K562 (cell line): Measurements from ENCODE around the gene LRP3. TPM values are rescaled to one million over a fixed set of nuclear protein-coding genes. Genes with fewer than 3 reads are reported as not detected.

Experiments
- HMG20A ChIP-seq: fragments of 450-650 bp; formaldehyde crosslinking; conservative IDR thresholded peaks from 2 replicates; pipeline ENCODE4 v1.4.0; 2020; ENCODE audit warnings: mild to moderate bottlenecking, mixed read lengths
- KAT7 ChIP-seq: sonication (generic); formaldehyde crosslinking; IDR thresholded peaks from 2 replicates; pipeline ENCODE4 v1.8.0; 2022; ENCODE audit warnings: missing genetic modification reagents, mild to moderate bottlenecking, borderline replicate concordance
- SIRT6 ChIP-seq: IDR thresholded peaks from one replicate; pipeline ENCODE4 v1.6.1; 2012; ENCODE audit warnings: low read depth, mild to moderate bottlenecking, control low read depth, inconsistent platforms, low read length, moderate library complexity
- SNRNP70 ChIP-seq: fragments of 200-400 bp; formaldehyde crosslinking; optimal IDR thresholded peaks from 2 replicates; pipeline ENCODE3; 2017; ENCODE audit warnings: low read depth, low read length
- TAF9B ChIP-seq: fragments of 450-650 bp; IDR thresholded peaks from 2 replicates; pipeline ENCODE4 v1.6.1; 2018; ENCODE audit warnings: mild to moderate bottlenecking; ENCODE audit not compliant: partially characterized antibody
- polyA plus RNA-seq, 8 experiments: library from polyadenylated mRNA; depleted of rRNA in 4 of 8; stranded (reverse) in 5 of 8; unstranded in 3 of 8; fragments of >200 nt; fragmentation: Nextera tagmentation in 2 of 8; fragmentation: Illumina TruSeq in 1 of 8; extraction: Ambion mirVana in 2 of 8; extraction: Trizol in 1 of 8; gene quantifications; 2 replicates each; pipeline versions ENCODE4 v1.2.1 to v1.2.3, GENCODE V29; 2011 to 2014; ENCODE audit warnings: inconsistent platforms in 1 of 8, missing spikeins in 1 of 8
- total RNA-seq, 7 experiments: library from RNA; depleted of rRNA in 6 of 7; stranded (reverse); fragments of >200 nt in 6 of 7; fragmentation: Illumina TruSeq in 2 of 7; extraction: Trizol in 2 of 7; gene quantifications; 2 replicates each; pipeline versions ENCODE4 v1.2.1 to v1.2.3, GENCODE V29; 2011 to 2021; ENCODE audit warnings: low replicate concordance in 1 of 7
- TF ChIP-seq, protein P1 (sequence below), 2 experiments: IDR thresholded peaks; 2 replicates each; pipeline ENCODE4 v1.6.1; 2012; ENCODE audit warnings: improper control_type of control experiment in 2 of 2, low read depth in 2 of 2, low read length in 2 of 2, borderline replicate concordance in 1 of 2
- TF ChIP-seq, protein P2 (sequence below): sonication (generic); formaldehyde crosslinking; IDR thresholded peaks from 2 replicates; pipeline ENCODE4 v1.8.1; 2023; ENCODE audit warnings: mild to moderate bottlenecking, missing genetic modification reagents
- TF ChIP-seq, protein P3 (sequence below): fragments of 450-650 bp; formaldehyde crosslinking; IDR thresholded peaks from 2 replicates; pipeline ENCODE4 v1.4.0; 2020; ENCODE audit warnings: mild to moderate bottlenecking, mixed read lengths
- TF ChIP-seq, protein P4 (sequence below): sonication (generic); formaldehyde crosslinking; IDR thresholded peaks from 2 replicates; pipeline ENCODE4 v1.8.0; 2022; ENCODE audit warnings: missing genetic modification reagents, mild to moderate bottlenecking, borderline replicate concordance
- TF ChIP-seq, protein P5 (sequence below), 2 experiments: IDR thresholded peaks; 2 replicates each; pipeline ENCODE4 v1.6.1; 2011; ENCODE audit warnings: borderline replicate concordance in 1 of 2, control low read depth in 1 of 2, low read depth in 1 of 2, low read length in 1 of 2, mild to moderate bottlenecking in 1 of 2, mixed read lengths in 1 of 2, moderate library complexity in 1 of 2; ENCODE audit not compliant: insufficient read depth in 1 of 2, insufficient read length in 1 of 2, poor library complexity in 1 of 2, severe bottlenecking in 1 of 2; ENCODE audit errors: extremely low read depth in 1 of 2

Gene LRP3
- total and polyA plus RNA-seq, 9 of the 15 experiments (the other 6 are each of a cell fraction or from before 2014, with no cell fraction given): 0.29 TPM; not detected in 8

DNA sequence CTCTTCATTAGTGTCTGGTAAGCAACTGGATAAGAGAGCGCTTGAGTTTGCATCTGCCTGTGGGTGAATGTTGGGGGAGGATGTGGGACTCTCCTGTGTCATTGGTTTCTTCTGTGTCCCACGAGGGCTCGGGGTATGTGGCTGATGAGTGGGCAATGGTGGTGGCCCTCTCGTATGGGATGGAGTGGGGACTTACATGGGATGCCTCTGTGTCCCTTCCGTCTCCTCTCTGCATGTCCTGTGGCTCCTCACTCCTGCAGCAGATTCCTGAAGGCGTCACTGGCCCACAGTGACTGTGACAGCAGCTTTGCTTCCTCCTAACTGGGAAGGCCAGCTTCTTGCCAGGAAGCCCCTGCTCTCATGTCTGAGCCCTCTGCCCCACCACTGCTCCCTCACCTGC, 2.6 kb upstream of the LRP3 start (continued):
- TF ChIP-seq SIRT6 (no peak), SNRNP70 (no peak), TAF9B (no peak), HMG20A (no peak), KAT7 (no peak)
- TF ChIP-seq, protein P1, sequence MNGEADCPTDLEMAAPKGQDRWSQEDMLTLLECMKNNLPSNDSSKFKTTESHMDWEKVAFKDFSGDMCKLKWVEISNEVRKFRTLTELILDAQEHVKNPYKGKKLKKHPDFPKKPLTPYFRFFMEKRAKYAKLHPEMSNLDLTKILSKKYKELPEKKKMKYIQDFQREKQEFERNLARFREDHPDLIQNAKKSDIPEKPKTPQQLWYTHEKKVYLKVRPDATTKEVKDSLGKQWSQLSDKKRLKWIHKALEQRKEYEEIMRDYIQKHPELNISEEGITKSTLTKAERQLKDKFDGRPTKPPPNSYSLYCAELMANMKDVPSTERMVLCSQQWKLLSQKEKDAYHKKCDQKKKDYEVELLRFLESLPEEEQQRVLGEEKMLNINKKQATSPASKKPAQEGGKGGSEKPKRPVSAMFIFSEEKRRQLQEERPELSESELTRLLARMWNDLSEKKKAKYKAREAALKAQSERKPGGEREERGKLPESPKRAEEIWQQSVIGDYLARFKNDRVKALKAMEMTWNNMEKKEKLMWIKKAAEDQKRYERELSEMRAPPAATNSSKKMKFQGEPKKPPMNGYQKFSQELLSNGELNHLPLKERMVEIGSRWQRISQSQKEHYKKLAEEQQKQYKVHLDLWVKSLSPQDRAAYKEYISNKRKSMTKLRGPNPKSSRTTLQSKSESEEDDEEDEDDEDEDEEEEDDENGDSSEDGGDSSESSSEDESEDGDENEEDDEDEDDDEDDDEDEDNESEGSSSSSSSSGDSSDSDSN (IDR thresholded peaks at IDR 0.05; ENCODE audit: borderline replicate concordance in 1 of 2, low read depth in 2 of 2, low read length in 2 of 2): no peak
- TF ChIP-seq, protein P2, sequence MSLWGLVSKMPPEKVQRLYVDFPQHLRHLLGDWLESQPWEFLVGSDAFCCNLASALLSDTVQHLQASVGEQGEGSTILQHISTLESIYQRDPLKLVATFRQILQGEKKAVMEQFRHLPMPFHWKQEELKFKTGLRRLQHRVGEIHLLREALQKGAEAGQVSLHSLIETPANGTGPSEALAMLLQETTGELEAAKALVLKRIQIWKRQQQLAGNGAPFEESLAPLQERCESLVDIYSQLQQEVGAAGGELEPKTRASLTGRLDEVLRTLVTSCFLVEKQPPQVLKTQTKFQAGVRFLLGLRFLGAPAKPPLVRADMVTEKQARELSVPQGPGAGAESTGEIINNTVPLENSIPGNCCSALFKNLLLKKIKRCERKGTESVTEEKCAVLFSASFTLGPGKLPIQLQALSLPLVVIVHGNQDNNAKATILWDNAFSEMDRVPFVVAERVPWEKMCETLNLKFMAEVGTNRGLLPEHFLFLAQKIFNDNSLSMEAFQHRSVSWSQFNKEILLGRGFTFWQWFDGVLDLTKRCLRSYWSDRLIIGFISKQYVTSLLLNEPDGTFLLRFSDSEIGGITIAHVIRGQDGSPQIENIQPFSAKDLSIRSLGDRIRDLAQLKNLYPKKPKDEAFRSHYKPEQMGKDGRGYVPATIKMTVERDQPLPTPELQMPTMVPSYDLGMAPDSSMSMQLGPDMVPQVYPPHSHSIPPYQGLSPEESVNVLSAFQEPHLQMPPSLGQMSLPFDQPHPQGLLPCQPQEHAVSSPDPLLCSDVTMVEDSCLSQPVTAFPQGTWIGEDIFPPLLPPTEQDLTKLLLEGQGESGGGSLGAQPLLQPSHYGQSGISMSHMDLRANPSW (CRISPR knock-in tag): no peak
- TF ChIP-seq, protein P3, sequence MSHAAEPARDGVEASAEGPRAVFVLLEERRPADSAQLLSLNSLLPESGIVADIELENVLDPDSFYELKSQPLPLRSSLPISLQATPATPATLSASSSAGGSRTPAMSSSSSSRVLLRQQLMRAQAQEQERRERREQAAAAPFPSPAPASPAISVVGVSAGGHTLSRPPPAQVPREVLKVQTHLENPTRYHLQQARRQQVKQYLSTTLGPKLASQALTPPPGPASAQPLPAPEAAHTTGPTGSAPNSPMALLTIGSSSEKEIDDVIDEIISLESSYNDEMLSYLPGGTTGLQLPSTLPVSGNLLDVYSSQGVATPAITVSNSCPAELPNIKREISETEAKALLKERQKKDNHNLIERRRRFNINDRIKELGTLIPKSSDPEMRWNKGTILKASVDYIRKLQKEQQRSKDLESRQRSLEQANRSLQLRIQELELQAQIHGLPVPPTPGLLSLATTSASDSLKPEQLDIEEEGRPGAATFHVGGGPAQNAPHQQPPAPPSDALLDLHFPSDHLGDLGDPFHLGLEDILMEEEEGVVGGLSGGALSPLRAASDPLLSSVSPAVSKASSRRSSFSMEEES: no peak
- TF ChIP-seq, protein P4, sequence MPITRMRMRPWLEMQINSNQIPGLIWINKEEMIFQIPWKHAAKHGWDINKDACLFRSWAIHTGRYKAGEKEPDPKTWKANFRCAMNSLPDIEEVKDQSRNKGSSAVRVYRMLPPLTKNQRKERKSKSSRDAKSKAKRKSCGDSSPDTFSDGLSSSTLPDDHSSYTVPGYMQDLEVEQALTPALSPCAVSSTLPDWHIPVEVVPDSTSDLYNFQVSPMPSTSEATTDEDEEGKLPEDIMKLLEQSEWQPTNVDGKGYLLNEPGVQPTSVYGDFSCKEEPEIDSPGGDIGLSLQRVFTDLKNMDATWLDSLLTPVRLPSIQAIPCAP: no peak
- TF ChIP-seq, protein P5, sequence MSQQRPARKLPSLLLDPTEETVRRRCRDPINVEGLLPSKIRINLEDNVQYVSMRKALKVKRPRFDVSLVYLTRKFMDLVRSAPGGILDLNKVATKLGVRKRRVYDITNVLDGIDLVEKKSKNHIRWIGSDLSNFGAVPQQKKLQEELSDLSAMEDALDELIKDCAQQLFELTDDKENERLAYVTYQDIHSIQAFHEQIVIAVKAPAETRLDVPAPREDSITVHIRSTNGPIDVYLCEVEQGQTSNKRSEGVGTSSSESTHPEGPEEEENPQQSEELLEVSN (IDR thresholded peaks at IDR 0.05; ENCODE audit: borderline replicate concordance in 1 of 2, extremely low read depth in 1 of 2, insufficient read depth in 1 of 2, insufficient read length in 1 of 2, low read depth in 1 of 2, low read length in 1 of 2, poor library complexity in 1 of 2, severe bottlenecking in 1 of 2): no peak
